Loucy (cell line): Measurements from ENCODE around the gene TAF4B.

ENCODE experiments used
- H2AFZ ChIP-seq: fragments of 200-600 bp; sonication (generic); 2 replicates; pipeline ENCODE4 v1.6.0; 2016; ENCODE audit warnings: antibody characterized with exemption, mild to moderate bottlenecking, low read length, moderate library complexity
- H3F3A ChIP-seq: fragments of 200-600 bp; 2 replicates; pipeline ENCODE4 v1.6.0; 2016; ENCODE audit warnings: antibody characterized with exemption, low read depth, mild to moderate bottlenecking
- H3K27me3 ChIP-seq: fragments of 200-600 bp; sonication (generic); 2 replicates; pipeline ENCODE4 v1.6.1; 2014; ENCODE audit warnings: low read length, mild to moderate bottlenecking; ENCODE audit not compliant: insufficient read depth, poor library complexity, severe bottlenecking
- H3K36me3 ChIP-seq: fragments of 200-600 bp; sonication (generic); 2 replicates; pipeline ENCODE4 v1.6.1; 2016; ENCODE audit warnings: low read length; ENCODE audit not compliant: insufficient read depth
- H3K4me1 ChIP-seq: fragments of 200-600 bp; sonication (generic); 2 replicates; pipeline ENCODE4 v1.5.1; 2014; ENCODE audit warnings: low read length, mild to moderate bottlenecking; ENCODE audit not compliant: insufficient read depth, poor library complexity, severe bottlenecking
- H3K4me2 ChIP-seq: fragments of 200-600 bp; sonication (generic); 2 replicates; pipeline ENCODE4 v1.6.0; 2014; ENCODE audit warnings: antibody characterized with exemption, low read length, low read depth, mild to moderate bottlenecking; ENCODE audit not compliant: poor library complexity, severe bottlenecking
- H3K4me3 ChIP-seq: fragments of 200-600 bp; sonication (generic); 2 replicates; pipeline ENCODE4 v1.5.1; 2014; ENCODE audit warnings: low read length, mild to moderate bottlenecking, mixed read lengths; ENCODE audit not compliant: poor library complexity, severe bottlenecking
- H3K79me2 ChIP-seq: fragments of 200-600 bp; sonication (generic); 2 replicates; pipeline ENCODE4 v1.6.1; 2014; ENCODE audit warnings: low read length; ENCODE audit not compliant: insufficient read depth
- H3K9ac ChIP-seq: fragments of 200-600 bp; sonication (generic); 2 replicates; pipeline ENCODE4 v1.6.0; 2014; ENCODE audit warnings: mild to moderate bottlenecking, low read depth, low read length, moderate library complexity; ENCODE audit not compliant: poor library complexity, severe bottlenecking
- H3K9me2 ChIP-seq: fragments of 200-600 bp; sonication (generic); replicated peaks from 2 replicates; pipeline ENCODE4 v1.6.1; 2016; ENCODE audit warnings: low read depth, low read length, mixed read lengths
- H3K9me3 ChIP-seq: fragments of 200-600 bp; sonication (generic); 2 replicates; pipeline ENCODE4 v1.6.1; 2014; ENCODE audit warnings: mild to moderate bottlenecking, antibody characterized with exemption, low read length, low read depth; ENCODE audit not compliant: insufficient read depth
- H4K20me1 ChIP-seq: fragments of 200-600 bp; sonication (generic); 2 replicates; pipeline ENCODE4 v1.6.0; 2014; ENCODE audit warnings: antibody characterized with exemption, low read length, mild to moderate bottlenecking; ENCODE audit not compliant: insufficient read depth, poor library complexity, severe bottlenecking
- CTCF ChIP-seq: fragments of 200-600 bp; sonication (generic); conservative IDR thresholded peaks from 2 replicates; pipeline ENCODE4 v1.5.1; 2014; ENCODE audit warnings: mild to moderate bottlenecking, antibody characterized with exemption, low read length
- EZH2phosphoT487 ChIP-seq: fragments of 200-600 bp; IDR thresholded peaks from 2 replicates; pipeline ENCODE4 v1.6.1; 2018; ENCODE audit warnings: antibody characterized with exemption, mild to moderate bottlenecking, moderate library complexity, borderline replicate concordance

Gene TAF4B

GRCh38 chr18:26417190-26417589, 190.9 kb downstream of the TAF4B start:
- TF ChIP-seq EZH2phosphoT487 (no peak), CTCF (no peak)
- no peaks in the 10 kb centered on the region for H3K79me2 ChIP-seq
- no peaks in the 10 kb centered on the region for H3F3A ChIP-seq
- H3K27me3 ChIP-seq, result no peaks in the 10 kb centered on the region
- no peak overlapping the region for H2AFZ ChIP-seq
- no peak overlapping the region for H3K4me2 ChIP-seq
- H3K4me3 ChIP-seq, result no peak overlapping the region
- H4K20me1 ChIP-seq, result no peaks in the 10 kb centered on the region
- no peaks in the 10 kb centered on the region for H3K36me3 ChIP-seq
- H3K9me2 ChIP-seq, result no peaks in the 10 kb centered on the region
- no peak overlapping the region for H3K9ac ChIP-seq
- H3K9me3 ChIP-seq, result no peaks in the 10 kb centered on the region
- H3K4me1 ChIP-seq, result no peaks in the 10 kb centered on the region

GRCh38 chr18:26418225-26418624, 192.0 kb downstream of the TAF4B start:
- TF ChIP-seq CTCF (no peak), EZH2phosphoT487 (no peak)
- Histone ChIP-seq H3K79me2 (no peaks in the 10 kb centered on the region), H3K27me3 (no peaks in the 10 kb centered on the region), H3K9me3 (no peaks in the 10 kb centered on the region), H3K4me3 (no peak overlapping the region), H3F3A (no peaks in the 10 kb centered on the region), H3K4me2 (no peak overlapping the region), H3K9me2 (no peaks in the 10 kb centered on the region), H3K9ac (no peak overlapping the region), H3K36me3 (no peaks in the 10 kb centered on the region), H2AFZ (no peak overlapping the region), H3K4me1 (no peaks in the 10 kb centered on the region), H4K20me1 (no peaks in the 10 kb centered on the region)

- no peaks in the 10 kb centered on the region for H3K4me1 ChIP-seq
- no peak overlapping the region for H3K9ac ChIP-seq
- no peaks in the 10 kb centered on the region for H3K79me2 ChIP-seq
- no peaks in the 10 kb centered on the region for H3K36me3 ChIP-seq
- no peaks in the 10 kb centered on the region for H3K9me2 ChIP-seq
- TF ChIP-seq CTCF (no peak), EZH2phosphoT487 (no peak)
- H3F3A ChIP-seq, result no peaks in the 10 kb centered on the region
- no peak overlapping the region for H3K4me2 ChIP-seq
- H2AFZ ChIP-seq, result no peak overlapping the region
- no peaks in the 10 kb centered on the region for H3K27me3 ChIP-seq
- no peaks in the 10 kb centered on the region for H4K20me1 ChIP-seq
- no peak overlapping the region for H3K4me3 ChIP-seq
- H3K9me3 ChIP-seq, result no peaks in the 10 kb centered on the region
Observed at GRCh38 chr18:26419746-26420145, 193.5 kb downstream of the TAF4B start.
